ENCODE data around the gene MRPS7.
"Not testable (repeated sequence)": the region's sequence is repeated elsewhere in the genome, so short reads cannot be mapped to it uniquely, and the experiment has no call there.

MRPS7 gene

GRCh38 chr17:75255954-75256698 is 5.6 kb upstream of the MRPS7 start:
- Mint-ChIP-seq H3K27ac (peak overlapping the region; percentile 66), H3K4me1 (ENCODE audit: low read depth) (peaks cover 98% of the 10 kb centered on the region), H3K36me3 (ENCODE audit: low read depth) (peaks cover 59% of the 10 kb centered on the region)
- H3K4me3 Mint-ChIP-seq; intact Hi-C loops (cut with micrococcal nuclease); H3K9me3 Mint-ChIP-seq; H3K27me3 Mint-ChIP-seq: not testable (repeated sequence)

GRCh38 chr17:75257228-75257627 is 4.5 kb upstream of the MRPS7 start:
- H3K27ac Mint-ChIP-seq; intact Hi-C loops (cut with micrococcal nuclease): not testable (repeated sequence)
- peaks cover 88% of the 10 kb centered on the region for H3K4me1 Mint-ChIP-seq (ENCODE audit: low read depth)

GRCh38 chr17:75260641-75261335 is 891 bp upstream of the MRPS7 start:
- intact Hi-C loops (cut with micrococcal nuclease): no loop called here
- Mint-ChIP-seq H3K9me3 (no peaks in the 10 kb centered on the region), H3K36me3 (ENCODE audit: low read depth) (peaks cover 72% of the 10 kb centered on the region), H3K4me3 (peak overlapping the region; percentile 86), H3K4me1 (ENCODE audit: low read depth) (peaks cover 76% of the 10 kb centered on the region), H3K27ac (peak overlapping the region; percentile 98), H3K27me3 (no peaks in the 10 kb centered on the region)

More at GRCh38 chr17:75257228-75257627, 4.5 kb upstream of the MRPS7 start:
- H3K9me3 Mint-ChIP-seq, H3K27me3 Mint-ChIP-seq, H3K4me3 Mint-ChIP-seq: not testable (repeated sequence)
- peaks cover 69% of the 10 kb centered on the region for H3K36me3 Mint-ChIP-seq (ENCODE audit: low read depth)

GRCh38 chr17:75262112-75262606 is 480 bp downstream of the MRPS7 start:
- Mint-ChIP-seq H3K27ac (peak overlapping the region; percentile 98), H3K27me3 (no peaks in the 10 kb centered on the region), H3K36me3 (ENCODE audit: low read depth) (peaks cover 85% of the 10 kb centered on the region), H3K9me3 (no peaks in the 10 kb centered on the region), H3K4me3 (peak overlapping the region; percentile 86), H3K4me1 (ENCODE audit: low read depth) (peaks cover 75% of the 10 kb centered on the region)
- intact Hi-C loops (cut with micrococcal nuclease): no loop called here

GRCh38 chr17:75263055-75263454 is 1.4 kb downstream of the MRPS7 start:
- intact Hi-C loops (cut with micrococcal nuclease): no loop called here
- Mint-ChIP-seq H3K4me1 (ENCODE audit: low read depth) (peaks cover 75% of the 10 kb centered on the region), H3K27ac (no peak overlapping the region), H3K27me3 (no peaks in the 10 kb centered on the region), H3K9me3 (no peaks in the 10 kb centered on the region), H3K4me3 (peak overlapping the region; percentile 86), H3K36me3 (ENCODE audit: low read depth) (peaks cover 91% of the 10 kb centered on the region)

GRCh38 chr17:75265614-75266315 is 4.1 kb downstream of the MRPS7 start:
- peak overlapping the region; percentile 96 for H3K27ac Mint-ChIP-seq
- intact Hi-C loops (cut with micrococcal nuclease): no loop called here
- peaks cover 69% of the 10 kb centered on the region for H3K4me1 Mint-ChIP-seq (ENCODE audit: low read depth)
- peaks cover 90% of the 10 kb centered on the region for H3K36me3 Mint-ChIP-seq (ENCODE audit: low read depth)
- no peaks in the 10 kb centered on the region for H3K27me3 Mint-ChIP-seq
- no peaks in the 10 kb centered on the region for H3K9me3 Mint-ChIP-seq
- peak overlapping the region; percentile 46 for H3K4me3 Mint-ChIP-seq

- peak overlapping the region; percentile 50 for H3K4me3 Mint-ChIP-seq
- H3K27me3 Mint-ChIP-seq: no peaks in the 10 kb centered on the region
- H3K36me3 Mint-ChIP-seq (ENCODE audit: low read depth): peaks cover 84% of the 10 kb centered on the region
- peak overlapping the region; percentile 96 for H3K27ac Mint-ChIP-seq
- H3K4me1 Mint-ChIP-seq (ENCODE audit: low read depth): peaks cover 68% of the 10 kb centered on the region
- intact Hi-C loops (cut with micrococcal nuclease): no loop called here
- no peaks in the 10 kb centered on the region for H3K9me3 Mint-ChIP-seq
These were observed 4.9 kb downstream of the MRPS7 start for GRCh38 chr17:75266316-75267152.

GRCh38 chr17:75267153-75267410 is 5.4 kb downstream of the MRPS7 start:
- intact Hi-C loops (cut with micrococcal nuclease): no loop called here
- peak overlapping the region; percentile 96 for H3K27ac Mint-ChIP-seq

GRCh38 chr17:75267411-75268232 is 5.9 kb downstream of the MRPS7 start:
- intact Hi-C loops (cut with micrococcal nuclease): no loop called here
- H3K4me1 Mint-ChIP-seq (ENCODE audit: low read depth): peaks cover 73% of the 10 kb centered on the region
- peak overlapping the region; percentile 45 for H3K4me3 Mint-ChIP-seq
- H3K27ac Mint-ChIP-seq: peak overlapping the region; percentile 96
- H3K27me3 Mint-ChIP-seq: no peaks in the 10 kb centered on the region
- H3K9me3 Mint-ChIP-seq: no peaks in the 10 kb centered on the region
- H3K36me3 Mint-ChIP-seq (ENCODE audit: low read depth): peaks cover 84% of the 10 kb centered on the region

More at GRCh38 chr17:75267153-75267410, 5.4 kb downstream of the MRPS7 start:
- Mint-ChIP-seq H3K27me3 (no peaks in the 10 kb centered on the region), H3K9me3 (no peaks in the 10 kb centered on the region), H3K36me3 (ENCODE audit: low read depth) (peaks cover 84% of the 10 kb centered on the region), H3K4me3 (peak overlapping the region; percentile 45), H3K4me1 (ENCODE audit: low read depth) (peaks cover 73% of the 10 kb centered on the region)

- intact Hi-C loops (cut with micrococcal nuclease): loop anchor here (5.0 kb wide), 1 partner anchor 142 kb away; no protein-coding TSS in a partner anchor
- Mint-ChIP-seq H3K4me1 (ENCODE audit: low read depth) (peaks cover 81% of the 10 kb centered on the region), H3K36me3 (ENCODE audit: low read depth) (peaks cover 84% of the 10 kb centered on the region), H3K9me3 (no peaks in the 10 kb centered on the region), H3K27ac (peak overlapping the region; percentile 96), H3K27me3 (no peaks in the 10 kb centered on the region), H3K4me3 (peak overlapping the region; percentile 93)
These were observed 8.2 kb downstream of the MRPS7 start for GRCh38 chr17:75269844-75270217.

- no peaks in the 10 kb centered on the region for H3K27me3 Mint-ChIP-seq
- intact Hi-C loops (cut with micrococcal nuclease): loop anchor here (5.0 kb wide), 1 partner anchor 142 kb away; no protein-coding TSS in a partner anchor
- H3K9me3 Mint-ChIP-seq: no peaks in the 10 kb centered on the region
- peak overlapping the region; percentile 93 for H3K4me3 Mint-ChIP-seq
- peaks cover 84% of the 10 kb centered on the region for H3K36me3 Mint-ChIP-seq (ENCODE audit: low read depth)
- peaks cover 82% of the 10 kb centered on the region for H3K4me1 Mint-ChIP-seq (ENCODE audit: low read depth)
- H3K27ac Mint-ChIP-seq: peak overlapping the region; percentile 96
These were observed 8.7 kb downstream of the MRPS7 start for GRCh38 chr17:75270218-75270965.

- Mint-ChIP-seq H3K9me3 (no peaks in the 10 kb centered on the region), H3K36me3 (ENCODE audit: low read depth) (peaks cover 84% of the 10 kb centered on the region), H3K27me3 (no peaks in the 10 kb centered on the region), H3K27ac (peak within 1 kb of the TSS; percentile 96), H3K4me3 (peak within 1 kb of the TSS; percentile 93), H3K4me1 (ENCODE audit: low read depth) (peaks cover 78% of the 10 kb centered on the region)
- intact Hi-C loops (cut with micrococcal nuclease): loop anchor here (5.0 kb wide), 1 partner anchor 141 kb away; no protein-coding TSS in a partner anchor
These were observed 9.2 kb downstream of the MRPS7 start, which contains the start of gene MIF4GD for GRCh38 chr17:75270966-75271232. MIF4GD (minus strand) TSS chr17:75271231; CDS start chr17:75270195, 1,036 bp downstream.
